HG03139 (cell line): Measurements from ENCODE around the gene GET3.

Experiments used
- ATAC-seq: cut with Tn5 transposase; IDR thresholded peaks from one replicate; pipeline ENCODE4 v1.9.1; 2021; ENCODE audit not compliant: unreplicated experiment

Gene GET3

DNA sequence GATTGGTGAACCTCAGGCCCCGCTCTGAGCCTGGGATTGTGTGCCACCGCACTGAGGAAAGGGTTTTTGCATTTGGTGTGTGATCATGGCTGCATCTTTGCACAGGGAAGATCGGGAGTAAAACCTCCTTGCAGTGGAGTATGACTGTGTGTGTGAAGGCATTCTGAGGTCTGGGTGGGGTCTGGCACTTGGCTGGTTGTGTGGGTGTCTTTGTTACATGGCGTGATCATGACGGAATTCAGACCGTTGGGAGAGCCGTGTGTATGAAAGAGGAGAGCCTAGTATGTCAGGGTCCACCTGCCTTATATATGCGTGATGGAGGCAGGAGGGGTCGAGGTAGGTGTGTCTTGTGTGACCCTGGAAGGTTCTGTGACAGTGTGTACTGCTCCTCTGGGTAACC lies 13.6 kb downstream of the GET3 start:
- no peak for ATAC-seq

- no peak for ATAC-seq
Observed at GRCh38 chr19:12751635-12752034, 14.3 kb downstream of the GET3 start, which contains the start of gene BEST2. Gene BEST2 (plus strand): TSS chr19:12751791. CDS start chr19:12752593, 802 bp downstream.

- ATAC-seq, result no peak
Observed at GRCh38 chr19:12752056-12752781, 14.9 kb downstream of the GET3 start.

GRCh38 chr19:12754465-12755196 lies 17.3 kb downstream of the GET3 start:
- no peak for ATAC-seq

DNA sequence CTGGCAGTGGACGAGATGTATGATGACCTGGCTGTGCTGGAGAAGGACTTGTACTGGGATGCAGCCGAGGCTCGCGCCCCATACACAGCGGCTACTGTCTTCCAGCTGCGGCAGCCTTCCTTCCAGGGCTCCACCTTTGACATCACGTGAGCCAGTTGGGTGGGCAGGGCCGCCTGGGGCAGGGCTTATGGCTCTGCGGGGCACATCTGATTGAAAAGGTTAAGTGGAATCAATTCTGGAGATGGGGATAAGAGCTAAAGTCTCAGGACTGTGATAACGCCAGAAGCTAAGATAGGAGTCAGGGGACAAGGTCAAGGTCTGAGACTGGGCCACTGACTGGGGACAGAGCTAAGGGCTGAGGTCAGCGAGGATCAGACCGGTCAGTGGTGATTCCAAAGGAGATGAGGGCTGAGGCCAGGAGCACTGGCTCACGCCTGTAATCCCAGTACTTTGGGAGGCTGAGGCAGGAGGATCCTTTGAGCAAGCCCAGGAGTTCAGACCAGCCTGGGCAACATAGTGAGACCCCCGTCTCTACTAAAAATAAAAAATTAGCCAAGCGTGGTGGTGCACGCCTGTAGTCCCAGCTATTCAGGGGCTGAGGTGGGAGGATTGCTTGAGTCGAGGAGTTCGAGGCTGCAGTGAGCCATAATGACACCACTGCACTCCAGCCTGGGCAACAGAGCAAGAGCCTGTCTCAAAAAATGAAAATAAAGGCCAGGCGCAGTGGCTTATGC lies 19.0 kb downstream of the GET3 start:
- ATAC-seq, result no peak

DNA sequence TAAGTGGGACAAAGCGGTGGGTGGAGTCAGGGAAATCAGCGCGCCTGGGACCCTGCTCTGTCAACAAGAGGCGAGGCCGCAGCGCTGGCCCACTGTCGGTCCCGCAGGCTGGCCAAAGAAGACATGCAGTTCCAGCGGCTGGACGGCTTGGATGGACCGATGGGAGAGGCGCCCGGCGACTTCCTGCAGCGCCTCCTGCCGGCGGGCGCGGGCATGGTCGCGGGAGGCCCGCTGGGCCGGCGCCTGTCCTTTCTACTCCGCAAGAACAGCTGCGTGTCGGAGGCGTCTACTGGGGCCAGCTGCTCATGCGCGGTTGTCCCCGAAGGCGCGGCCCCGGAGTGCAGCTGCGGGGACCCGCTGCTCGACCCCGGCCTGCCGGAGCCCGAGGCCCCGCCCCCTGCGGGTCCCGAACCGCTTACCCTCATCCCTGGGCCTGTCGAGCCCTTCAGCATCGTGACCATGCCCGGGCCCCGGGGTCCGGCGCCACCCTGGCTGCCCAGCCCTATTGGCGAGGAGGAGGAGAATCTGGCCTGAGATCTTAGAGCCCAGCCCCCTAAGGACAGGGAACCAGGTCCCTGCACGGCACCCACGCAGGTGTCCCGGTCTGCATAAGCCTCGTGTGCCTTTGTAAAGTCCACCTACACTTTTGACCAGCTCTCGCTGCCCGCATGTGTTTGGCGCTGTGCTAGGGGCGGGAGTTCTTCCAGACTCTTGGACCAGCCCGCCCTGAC lies 20.4 kb downstream of the GET3 start:
- no peak for ATAC-seq

DNA sequence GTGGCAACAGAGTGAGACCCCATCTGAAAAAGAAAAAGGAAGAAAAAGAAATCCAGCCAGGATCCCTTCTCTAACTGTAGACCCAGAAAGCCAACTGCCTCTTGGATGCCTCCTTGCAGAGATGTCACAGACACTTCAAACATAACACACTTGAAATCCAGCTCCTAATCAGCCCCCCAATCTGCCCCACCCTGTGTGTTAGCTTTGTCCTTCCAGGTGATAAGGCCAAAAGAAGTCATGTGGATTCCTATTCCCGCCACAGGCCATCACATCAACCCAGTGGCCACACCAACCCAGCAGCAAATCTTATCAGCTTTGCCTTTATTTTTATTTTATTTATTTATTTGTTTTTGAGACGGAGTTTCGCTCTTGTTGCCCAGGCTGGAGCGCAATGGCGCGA lies 22.4 kb downstream of the GET3 start:
- no peak for ATAC-seq

DNA sequence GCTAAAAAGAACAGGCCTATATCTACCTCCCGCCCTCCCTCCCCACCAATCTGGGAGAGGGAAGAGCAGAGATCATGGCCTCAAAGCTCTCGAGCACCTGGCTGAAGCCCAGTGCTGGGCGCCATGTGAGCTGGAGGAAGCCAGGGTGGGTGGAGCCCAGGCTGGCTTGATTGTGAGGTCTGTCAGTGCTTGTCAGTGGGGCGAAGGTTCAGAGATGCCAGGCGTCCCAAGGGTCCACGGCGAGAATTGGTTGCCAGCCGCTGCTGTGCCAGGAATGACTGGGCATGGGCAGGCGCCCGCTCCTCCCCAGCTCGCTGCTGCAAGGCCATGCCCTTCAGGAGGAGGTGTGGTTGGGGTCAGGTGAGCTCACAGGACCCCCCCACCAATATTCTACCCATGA lies 25.8 kb downstream of the GET3 start:
- no peak for ATAC-seq

DNA sequence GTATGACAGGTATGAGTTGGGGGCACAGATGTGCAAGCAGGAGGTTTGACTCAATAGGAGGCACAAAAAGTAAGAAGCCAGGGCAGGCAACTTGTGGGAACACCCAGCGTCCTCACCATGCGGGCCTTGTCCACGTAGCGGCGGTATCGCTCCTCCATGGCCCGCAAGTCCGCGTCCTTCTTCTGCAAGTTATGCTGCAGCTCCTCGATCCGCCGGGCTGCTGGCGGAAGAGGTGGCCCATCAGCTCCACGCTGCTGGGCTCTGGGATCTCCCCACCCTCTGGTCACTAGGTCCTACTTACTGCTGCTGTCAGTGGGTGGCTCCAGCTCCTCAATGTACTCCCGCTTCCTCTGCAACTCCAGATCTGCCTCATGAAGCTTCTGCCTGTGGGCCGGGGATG lies 27.4 kb downstream of the GET3 start:
- no peak for ATAC-seq

DNA sequence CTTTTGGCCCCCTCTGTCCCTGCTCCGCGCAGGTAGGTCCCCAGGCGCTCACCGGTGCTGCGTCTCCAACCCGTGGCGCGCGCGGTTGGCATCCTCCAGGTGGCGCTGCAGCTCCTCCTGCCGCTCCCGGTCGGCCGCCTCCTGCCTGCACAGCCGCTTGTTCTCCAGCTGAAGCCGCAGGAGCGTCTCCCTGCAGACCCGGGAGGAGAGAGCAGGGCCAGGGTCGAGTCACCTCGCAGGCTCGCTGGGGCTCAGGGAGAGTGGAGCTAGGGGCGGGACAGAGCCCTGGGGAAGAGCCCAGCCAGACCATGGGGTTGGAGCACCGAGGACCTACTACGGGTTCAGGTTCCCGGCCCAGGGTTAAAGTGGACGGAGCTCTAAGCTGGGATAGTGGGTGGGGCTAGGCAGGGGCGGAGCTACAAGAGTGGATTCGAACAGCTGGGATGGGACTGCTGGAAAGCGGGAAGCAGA lies 28.8 kb downstream of the GET3 start:
- peak; percentile 50 for ATAC-seq

- no peak for ATAC-seq
Observed at GRCh38 chr19:12767150-12767549, 29.9 kb downstream of the GET3 start.

GRCh38 chr19:12767666-12768065 lies 30.4 kb downstream of the GET3 start:
- no peak for ATAC-seq

- ATAC-seq, result no peak
Observed at GRCh38 chr19:12769689-12770088, 32.4 kb downstream of the GET3 start.

GRCh38 chr19:12770922-12771321 lies 33.6 kb downstream of the GET3 start:
- no peak for ATAC-seq

- no peak for ATAC-seq
Observed at GRCh38 chr19:12772323-12772722, 35.0 kb downstream of the GET3 start.

DNA sequence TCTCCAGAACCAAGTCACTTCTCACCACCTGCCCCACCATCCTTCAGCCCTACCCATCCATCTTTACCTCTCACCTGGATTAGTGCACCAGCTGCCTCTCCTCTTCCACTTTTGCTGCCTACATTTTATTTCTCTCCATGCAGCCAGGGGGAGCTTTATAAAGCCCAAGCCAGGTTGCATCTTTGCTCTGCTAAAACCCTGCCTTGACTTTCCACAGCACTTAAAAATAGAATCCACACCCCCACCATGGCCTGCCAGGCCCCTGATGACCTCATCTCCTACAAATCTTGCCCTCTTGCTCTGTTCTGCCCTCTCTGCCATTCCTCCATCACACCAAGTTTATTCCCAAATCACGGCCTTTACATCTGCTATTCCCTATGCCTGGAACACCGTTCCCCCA lies 36.3 kb downstream of the GET3 start:
- no peak for ATAC-seq

- no peak for ATAC-seq
Observed at GRCh38 chr19:12774588-12775555, 37.6 kb downstream of the GET3 start, which contains the start of gene HOOK2. Gene HOOK2 (minus strand): TSS chr19:12775552. CDS start chr19:12775449, 103 bp downstream.

- ATAC-seq, result no peak
Observed at GRCh38 chr19:12777217-12778016, 40.1 kb downstream of the GET3 start.
